Measurements from ENCODE around the gene FHOD1. TPM values are rescaled to one million over a fixed set of nuclear protein-coding genes. Genes with fewer than 3 reads are reported as not detected.
A peak's percentile ranks its signal among the peaks of the same experiment; 100 is the strongest.

FHOD1 gene
- total RNA-seq, 1 donor from 2014 or later: 28.7 TPM

GRCh38 chr16:67245186-67245585 lies 2.1 kb downstream of the FHOD1 start:
- no peak for TF ChIP-seq CTCF (IDR thresholded peaks at IDR 0.05; ENCODE audit: unreplicated experiment)
- DNase-seq (ENCODE audit: low spot score in 2 of 2, unreplicated experiment in 2 of 2): no peak
- peak overlapping the region; percentile 83 for H3K4me3 Mint-ChIP-seq
- H3K27ac Mint-ChIP-seq: no peak overlapping the region
- H3K27me3 Mint-ChIP-seq (ENCODE audit: low read depth): peaks cover 25% of the 10 kb centered on the region
- no peaks in the 10 kb centered on the region for H3K9me3 Mint-ChIP-seq
- peaks cover 30% of the 10 kb centered on the region for H3K4me1 Mint-ChIP-seq
- H3K36me3 Mint-ChIP-seq: no peaks in the 10 kb centered on the region

GRCh38 chr16:67244387-67245185 lies 2.7 kb downstream of the FHOD1 start:
- Mint-ChIP-seq H3K36me3 (no peaks in the 10 kb centered on the region), H3K27me3 (ENCODE audit: low read depth) (peaks cover 19% of the 10 kb centered on the region), H3K27ac (peak overlapping the region; percentile 39), H3K9me3 (no peaks in the 10 kb centered on the region), H3K4me3 (peak overlapping the region; percentile 83), H3K4me1 (peaks cover 26% of the 10 kb centered on the region)
- DNase-seq (ENCODE audit: low spot score in 2 of 2, unreplicated experiment in 2 of 2): no peak
- no peak for TF ChIP-seq CTCF (IDR thresholded peaks at IDR 0.05; ENCODE audit: unreplicated experiment)

GRCh38 chr16:67243481-67243880 lies 3.8 kb downstream of the FHOD1 start:
- Mint-ChIP-seq H3K27ac (no peak overlapping the region), H3K27me3 (ENCODE audit: low read depth) (peaks cover 10% of the 10 kb centered on the region), H3K36me3 (no peaks in the 10 kb centered on the region), H3K4me1 (peaks cover 18% of the 10 kb centered on the region), H3K4me3 (no peak overlapping the region), H3K9me3 (no peaks in the 10 kb centered on the region)
- TF ChIP-seq CTCF (IDR thresholded peaks at IDR 0.05; ENCODE audit: unreplicated experiment): no peak
- no peak for DNase-seq (ENCODE audit: low spot score in 2 of 2, unreplicated experiment in 2 of 2)

- no peak for TF ChIP-seq CTCF (IDR thresholded peaks at IDR 0.05; ENCODE audit: unreplicated experiment)
- no peak for DNase-seq (ENCODE audit: low spot score in 2 of 2, unreplicated experiment in 2 of 2)
- H3K4me1 Mint-ChIP-seq: peaks cover 8% of the 10 kb centered on the region
- H3K4me3 Mint-ChIP-seq: no peak overlapping the region
- H3K36me3 Mint-ChIP-seq: peaks cover 3% of the 10 kb centered on the region
- no peak overlapping the region for H3K27ac Mint-ChIP-seq
- H3K9me3 Mint-ChIP-seq: no peaks in the 10 kb centered on the region
- no peaks in the 10 kb centered on the region for H3K27me3 Mint-ChIP-seq (ENCODE audit: low read depth)
These were observed 5.0 kb downstream of the FHOD1 start for GRCh38 chr16:67242138-67242730.

- H3K9me3 Mint-ChIP-seq: no peaks in the 10 kb centered on the region
- peaks cover 9% of the 10 kb centered on the region for H3K36me3 Mint-ChIP-seq
- no peak for DNase-seq (ENCODE audit: low spot score in 2 of 2, unreplicated experiment in 2 of 2)
- no peak overlapping the region for H3K4me3 Mint-ChIP-seq
- no peaks in the 10 kb centered on the region for H3K27me3 Mint-ChIP-seq (ENCODE audit: low read depth)
- peak overlapping the region; percentile 85 for H3K27ac Mint-ChIP-seq
- no peak for TF ChIP-seq CTCF (IDR thresholded peaks at IDR 0.05; ENCODE audit: unreplicated experiment)
- peaks cover 8% of the 10 kb centered on the region for H3K4me1 Mint-ChIP-seq
These were observed 6.0 kb downstream of the FHOD1 start for GRCh38 chr16:67241008-67241900.
